PC-3 (cell line): ENCODE results near the gene OGT. TPM values are rescaled to one million over a fixed set of nuclear protein-coding genes. Genes with fewer than 3 reads are reported as not detected.
A peak's percentile ranks its signal among the peaks of the same experiment; 100 is the strongest.

ENCODE experiments used
- ATAC-seq: fragments of 200-7000 bp; cut with Tn5 transposase; 2 replicates; pipeline ENCODE4 v1.9.1; 2020; ENCODE audit warnings: mild to moderate bottlenecking, moderate library complexity
- BruUV-seq: library from RNA; stranded (reverse); fragments of 400-500 nt; replicated peaks from 2 replicates; lab custom pipeline; 2021; lab: Mats Ljungman, UMichigan
- CTCF ChIA-PET: fragments of 300-600 bp; sonication (Branson Sonifier 250); formaldehyde crosslinking; loops from one replicate; lab custom pipeline; 2022; ENCODE audit warnings: antibody characterized with exemption; lab: Charles Lee
- POLR2A ChIA-PET: fragments of 300-600 bp; sonication (Branson Sonifier 250); formaldehyde crosslinking; loops from one replicate; lab custom pipeline; 2022; ENCODE audit warnings: antibody characterized with exemption; ENCODE audit not compliant: unreplicated experiment; lab: Charles Lee
- DNase-seq: peaks from one replicate; pipeline ENCODE4 v3.0.0-alpha.2; 2015
- H2AFZ ChIP-seq: fragments of 300-600 bp; sonication (generic); 2 replicates; pipeline ENCODE4 v1.6.0; 2016; ENCODE audit warnings: antibody characterized with exemption, low read length
- H3F3A ChIP-seq: fragments of 300-600 bp; sonication (generic); one replicate; pipeline ENCODE4 v1.6.0; 2017; ENCODE audit warnings: antibody characterized with exemption, low read length, control low read depth, mild to moderate bottlenecking; ENCODE audit not compliant: unreplicated experiment
- H3K27ac ChIP-seq: fragments of 300-600 bp; sonication (generic); 2 replicates; pipeline ENCODE4 v1.5.1; 2016; ENCODE audit warnings: mild to moderate bottlenecking, low read length
- H3K27me3 ChIP-seq: fragments of 300-600 bp; sonication (generic); 2 replicates; pipeline ENCODE4 v1.6.1; 2016; ENCODE audit warnings: low read length, mixed read lengths
- H3K36me3 ChIP-seq: fragments of 300-600 bp; sonication (generic); 2 replicates; pipeline ENCODE4 v1.6.1; 2016; ENCODE audit warnings: low read depth, mixed run types, low read length, mixed read lengths
- H3K4me1 ChIP-seq: fragments of 300-600 bp; sonication (generic); 2 replicates; pipeline ENCODE4 v1.5.1; 2016; ENCODE audit warnings: low read length; ENCODE audit not compliant: insufficient read depth
- H3K4me2 ChIP-seq: fragments of 300-600 bp; sonication (generic); 2 replicates; pipeline ENCODE4 v1.6.0; 2016; ENCODE audit warnings: low read length
- H3K4me3 ChIP-seq: fragments of 300-600 bp; sonication (generic); 2 replicates; pipeline ENCODE4 v1.5.1; 2016; ENCODE audit warnings: mild to moderate bottlenecking, low read length, mixed read lengths
- H3K79me2 ChIP-seq: fragments of 300-600 bp; sonication (generic); 2 replicates; pipeline ENCODE4 v1.6.1; 2017; ENCODE audit warnings: low read length, mixed read lengths
- H3K9ac ChIP-seq: fragments of 300-600 bp; sonication (generic); 2 replicates; pipeline ENCODE4 v1.6.0; 2016; ENCODE audit warnings: mild to moderate bottlenecking, low read length
- H3K9me2 ChIP-seq: fragments of 300-600 bp; sonication (generic); replicated peaks from 2 replicates; pipeline ENCODE4 v1.6.1; 2016; ENCODE audit warnings: mixed run types, low read length, mixed read lengths
- H3K9me3 ChIP-seq: fragments of 300-600 bp; sonication (generic); 2 replicates; pipeline ENCODE4 v1.6.1; 2016; ENCODE audit warnings: low read length, mixed read lengths
- H4K20me1 ChIP-seq: fragments of 300-600 bp; sonication (generic); 2 replicates; pipeline ENCODE4 v1.6.1; 2016; ENCODE audit warnings: low read length, mixed read lengths
- CTCF ChIP-seq: fragments of 300-600 bp; sonication (generic); conservative IDR thresholded peaks from 2 replicates; pipeline ENCODE4 v1.5.1; 2017; ENCODE audit warnings: antibody characterized with exemption, low read depth, mild to moderate bottlenecking, low read length
- EZH2 ChIP-seq: fragments of 300-600 bp; sonication (generic); IDR thresholded peaks from one replicate; pipeline ENCODE4 v1.6.1; 2017; ENCODE audit warnings: antibody characterized with exemption, mild to moderate bottlenecking, low read length; ENCODE audit not compliant: unreplicated experiment
- EZH2phosphoT487 ChIP-seq: fragments of 300-600 bp; sonication (generic); IDR thresholded peaks from 2 replicates; pipeline ENCODE4 v1.6.1; 2018; ENCODE audit warnings: mild to moderate bottlenecking, antibody characterized with exemption, low read length, borderline replicate concordance
- intact Hi-C: fragments of 100-400 bp; cut with micrococcal nuclease; formaldehyde crosslinking; loops from 2 replicates; pipeline ENCODE4 v1.9.0; 2023
- total RNA-seq: library from RNA; depleted of rRNA; stranded (reverse); fragments of >200 nt; gene quantifications from 2 replicates; pipeline ENCODE4 v1.2.3, GENCODE V29; 2014

OGT gene
- total RNA-seq, 1 experiment from 2014 or later = 99.8 TPM

GRCh38 chrX:71489540-71489939, 43.4 kb upstream of the OGT start:
- ChIA-PET CTCF (no interaction called here), POLR2A (no interaction called here)
- no peak for DNase-seq
- Histone ChIP-seq H3F3A (no peaks in the 10 kb centered on the region), H3K27ac (no peak overlapping the region), H3K36me3 (no peaks in the 10 kb centered on the region), H3K79me2 (no peaks in the 10 kb centered on the region), H3K9ac (no peak overlapping the region), H3K4me1 (no peaks in the 10 kb centered on the region), H3K4me2 (no peak overlapping the region), H2AFZ (no peak overlapping the region), H3K4me3 (no peak overlapping the region), H3K27me3 (no peaks in the 10 kb centered on the region), H3K9me3 (no peaks in the 10 kb centered on the region), H3K9me2 (no peaks in the 10 kb centered on the region), H4K20me1 (no peaks in the 10 kb centered on the region)
- intact Hi-C loops = no loop called here
- no peak for ATAC-seq
- TF ChIP-seq CTCF (no peak), EZH2 (no peak), EZH2phosphoT487 (no peak)
- BruUV-seq = no TSS peak

GRCh38 chrX:71492231-71493065, 40.5 kb upstream of the OGT start:
- Histone ChIP-seq H2AFZ (peak overlapping the region; percentile 93), H3K9me2 (no peaks in the 10 kb centered on the region), H3K79me2 (no peaks in the 10 kb centered on the region), H3K9ac (peak overlapping the region; percentile 66), H3K27ac (no peak overlapping the region), H3K9me3 (no peaks in the 10 kb centered on the region), H3K4me1 (no peaks in the 10 kb centered on the region), H4K20me1 (no peaks in the 10 kb centered on the region), H3K4me2 (peak overlapping the region; percentile 88), H3F3A (no peaks in the 10 kb centered on the region), H3K36me3 (no peaks in the 10 kb centered on the region), H3K4me3 (peak overlapping the region; percentile 69), H3K27me3 (no peaks in the 10 kb centered on the region)
- DNase-seq (peak; percentile 39), ATAC-seq (peak; percentile 76)
- intact Hi-C loops = no loop called here
- no peak for TF ChIP-seq EZH2phosphoT487
- no peak for TF ChIP-seq CTCF
- no peak for TF ChIP-seq EZH2
- ChIA-PET CTCF (no interaction called here), POLR2A (interaction anchor here (0.6 kb wide), 3 partner anchors 18 to 639 kb away, joined by 4 to 8 read pairs (median 4); partner anchors contain the start of gene RTL5)
- no TSS peak for BruUV-seq
